Sigmoid colon (tissue), 7 donors: ENCODE results near the gene CYP8B1. TPM values are rescaled to one million over a fixed set of nuclear protein-coding genes. Genes with fewer than 3 reads are reported as not detected.
A peak's percentile ranks its signal among the peaks of the same experiment; 100 is the strongest.

Experiments
- DNase-seq: peaks from one replicate; pipeline ENCODE4 v3.0.0-alpha.2; 2019
- H3K27ac ChIP-seq, 4 donors: fragments of 200-600 bp; sonication (generic); one replicate each; pipeline ENCODE4 v1.5.1; 2016 to 2019; ENCODE audit warnings: mild to moderate bottlenecking in 1 of 4
- H3K27me3 ChIP-seq, 3 donors: fragments of 200-600 bp; sonication (generic); one replicate each; pipeline ENCODE4 v1.5.1; 2019; ENCODE audit warnings: mild to moderate bottlenecking in 1 of 3
- H3K36me3 ChIP-seq, 4 donors: fragments of 200-600 bp; sonication (generic); one replicate each; pipeline ENCODE4 v1.5.1; 2016 to 2019
- H3K4me1 ChIP-seq, 4 donors: fragments of 200-600 bp; sonication (generic); one replicate each; pipeline ENCODE4 v1.5.1; 2017 to 2019
- H3K4me3 ChIP-seq, 4 donors: fragments of 200-600 bp; sonication (generic); one replicate each; pipeline ENCODE4 v1.5.1; 2017 to 2019; ENCODE audit warnings: mild to moderate bottlenecking in 2 of 4, moderate library complexity in 1 of 4
- H3K9me3 ChIP-seq, 4 donors: fragments of 200-600 bp in 3 of 4; sonication (generic) in 3 of 4; one replicate each; pipeline versions ENCODE4 v1.5.1 to v1.6.1; 2013 to 2019
- CTCF ChIP-seq, 4 experiments: fragments of 450-650 bp in 3 of 4; fragments of 200-600 bp in 1 of 4; IDR thresholded peaks; one replicate each; pipeline ENCODE4 v1.5.1; 2016 to 2019; ENCODE audit warnings: antibody characterized with exemption in 4 of 4, mild to moderate bottlenecking in 3 of 4, moderate library complexity in 2 of 4
- EP300 ChIP-seq, 4 donors: sonication (generic); formaldehyde crosslinking; IDR thresholded peaks; one replicate each; pipeline ENCODE4 v1.6.1; 2017; ENCODE audit warnings: antibody characterized with exemption in 4 of 4
- POLR2A ChIP-seq, 2 donors: fragments of 450-650 bp; IDR thresholded peaks; one replicate each; pipeline ENCODE4 v1.6.1; 2016; ENCODE audit warnings: antibody characterized with exemption in 2 of 2, mild to moderate bottlenecking in 2 of 2, moderate library complexity in 2 of 2
- POLR2AphosphoS5 ChIP-seq, 4 donors: sonication (generic); formaldehyde crosslinking; IDR thresholded peaks; one replicate each; pipeline ENCODE4 v1.6.1; 2017; ENCODE audit warnings: antibody characterized with exemption in 4 of 4
- WGBS, 2 donors: extraction: QIAGEN DNeasy Blood & Tissue Kit; methylation state at CpG; one replicate each; pipeline ENCODE4 v1.1.7; 2013; 5-methylcytosine and 5-hydroxymethylcytosine counted together
- intact Hi-C: fragments of 100-400 bp; cut with DNase I; formaldehyde crosslinking; loops from one replicate; pipeline ENCODE4 v1.15.1; 2023
- polyA plus RNA-seq, 3 donors: library from polyadenylated mRNA; stranded (reverse); fragments of 200-250 nt; gene quantifications; one replicate each; pipeline ENCODE4 v1.2.3, GENCODE V29; 2013
- total RNA-seq, 4 donors: library from RNA; depleted of rRNA; stranded (reverse); fragments of >200 nt; gene quantifications; one replicate each; pipeline ENCODE4 v1.1.0, GENCODE V29; 2016
- donor health status: healthy with polysubstance abuse.
- donor health status: Bipolar disorder and iron deficiency.
- donor health status: healthy.

Gene CYP8B1
- total and polyA plus RNA-seq, 7 donors = under 0.01 TPM; not detected in 6

- Histone ChIP-seq H3K36me3 (no peaks in the 10 kb centered on the region), H3K4me3 (no peak overlapping the region), H3K9me3 (peaks cover 0 to 3% (median 0%) of the 10 kb centered on the region in 4 donors), H3K4me1 (no peaks in the 10 kb centered on the region), H3K27ac (no peak overlapping the region), H3K27me3 (no peaks in the 10 kb centered on the region)
- 94 to 95% methylated on average over 8 of the region's 8 CpGs for WGBS, 2 donors
- no peak for TF ChIP-seq EP300 (IDR thresholded peaks at IDR 0.05)
- no peak for TF ChIP-seq POLR2A (IDR thresholded peaks at IDR 0.05)
- no peak for TF ChIP-seq CTCF (IDR thresholded peaks at IDR 0.05)
- no peak for TF ChIP-seq POLR2AphosphoS5 (IDR thresholded peaks at IDR 0.05)
- peak; percentile 42 for DNase-seq
- intact Hi-C loops = no loop called here
Observed at GRCh38 chr3:42865256-42865655, 10.4 kb downstream of the CYP8B1 start.

- no peak for DNase-seq
- WGBS, 2 donors = 95 to 96% methylated on average over 15 of the region's 15 CpGs
- no peak for TF ChIP-seq POLR2AphosphoS5 (IDR thresholded peaks at IDR 0.05)
- TF ChIP-seq CTCF (IDR thresholded peaks at IDR 0.05) = no peak
- no peak for TF ChIP-seq POLR2A (IDR thresholded peaks at IDR 0.05)
- TF ChIP-seq EP300 (IDR thresholded peaks at IDR 0.05) = no peak
Observed at GRCh38 chr3:42864321-42864950, 11.2 kb downstream of the CYP8B1 start.

GRCh38 chr3:42856544-42856943 lies 19.1 kb downstream of the CYP8B1 start:
- intact Hi-C loops = no loop called here
- WGBS, 2 donors = 74 to 95% methylated on average over 3 of the region's 3 CpGs

More at GRCh38 chr3:42864321-42864950, 11.2 kb downstream of the CYP8B1 start:
- intact Hi-C loops = no loop called here
- no peaks in the 10 kb centered on the region for H3K36me3 ChIP-seq
- no peaks in the 10 kb centered on the region for H3K4me1 ChIP-seq
- H3K27me3 ChIP-seq = no peaks in the 10 kb centered on the region
- H3K4me3 ChIP-seq = no peak overlapping the region
- peaks cover 0 to 3% (median 0%) of the 10 kb centered on the region in 4 donors for H3K9me3 ChIP-seq
- no peak overlapping the region for H3K27ac ChIP-seq

GRCh38 chr3:42855547-42856380 lies 19.9 kb downstream of the CYP8B1 start:
- 51 to 79% methylated on average over 4 of the region's 4 CpGs for WGBS, 2 donors
- no peaks in the 10 kb centered on the region for H3K36me3 ChIP-seq
- H3K4me1 ChIP-seq = no peaks in the 10 kb centered on the region
- no peak overlapping the region for H3K4me3 ChIP-seq
- H3K9me3 ChIP-seq = peaks cover 0 to 3% (median 0%) of the 10 kb centered on the region in 4 donors
- no peaks in the 10 kb centered on the region for H3K27me3 ChIP-seq
- TF ChIP-seq EP300 (IDR thresholded peaks at IDR 0.05) = no peak
- no peak for DNase-seq
- H3K27ac ChIP-seq = no peak overlapping the region
- intact Hi-C loops = no loop called here

More at GRCh38 chr3:42856544-42856943, 19.1 kb downstream of the CYP8B1 start:
- Histone ChIP-seq H3K4me1 (no peaks in the 10 kb centered on the region), H3K27ac (no peak overlapping the region), H3K36me3 (no peaks in the 10 kb centered on the region), H3K9me3 (peaks cover 0 to 3% (median 0%) of the 10 kb centered on the region in 4 donors), H3K27me3 (no peaks in the 10 kb centered on the region), H3K4me3 (no peak overlapping the region)
- DNase-seq = no peak
- no peak for TF ChIP-seq POLR2A (IDR thresholded peaks at IDR 0.05)
- no peak for TF ChIP-seq POLR2AphosphoS5 (IDR thresholded peaks at IDR 0.05)
- no peak for TF ChIP-seq EP300 (IDR thresholded peaks at IDR 0.05)
- TF ChIP-seq CTCF (IDR thresholded peaks at IDR 0.05) = no peak

- H3K4me3 ChIP-seq = no peak overlapping the region
- H3K27ac ChIP-seq = no peak overlapping the region
- TF ChIP-seq POLR2A (IDR thresholded peaks at IDR 0.05) (no peak), POLR2AphosphoS5 (IDR thresholded peaks at IDR 0.05) (no peak), CTCF (IDR thresholded peaks at IDR 0.05) (no peak), EP300 (IDR thresholded peaks at IDR 0.05) (no peak)
- H3K4me1 ChIP-seq = no peaks in the 10 kb centered on the region
- no peaks in the 10 kb centered on the region for H3K36me3 ChIP-seq
- no peaks in the 10 kb centered on the region for H3K9me3 ChIP-seq
- intact Hi-C loops = no loop called here
- DNase-seq = no peak
- H3K27me3 ChIP-seq = no peaks in the 10 kb centered on the region
Observed at GRCh38 chr3:42855219-42855546, 20.5 kb downstream of the CYP8B1 start.
